Spleen (tissue), 7 donors: ENCODE results near the gene TESMIN.

Experiments
- POLR2A ChIP-seq, 3 donors: fragments of 450-650 bp; IDR thresholded peaks; one replicate each; pipeline ENCODE4 v1.5.1; 2017; ENCODE audit warnings: antibody characterized with exemption in 3 of 3, mild to moderate bottlenecking in 1 of 3
- TF ChIP-seq, protein P1 (sequence below), 11 experiments: fragments of 200-600 bp in 7 of 11; fragments of 450-650 bp in 4 of 11; sonication (generic) in 4 of 11; IDR thresholded peaks in 8 of 11; conservative IDR thresholded peaks in 3 of 11; 1 replicate in 7 of 11; 2 replicates in 4 of 11; pipeline versions ENCODE4 v1.4.0 to v1.8.0; 2016 to 2021; ENCODE audit warnings: antibody characterized with exemption in 11 of 11, inconsistent platforms in 4 of 11, mild to moderate bottlenecking in 1 of 11
- donor health status: DM: no; HTN: no; CAD: no; lungs with moderate emphysema.
- donor health status: DM: no; HTN: no; CAD: no.
- donor health status: DM: no; HTN: no; CAD: no.

DNA sequence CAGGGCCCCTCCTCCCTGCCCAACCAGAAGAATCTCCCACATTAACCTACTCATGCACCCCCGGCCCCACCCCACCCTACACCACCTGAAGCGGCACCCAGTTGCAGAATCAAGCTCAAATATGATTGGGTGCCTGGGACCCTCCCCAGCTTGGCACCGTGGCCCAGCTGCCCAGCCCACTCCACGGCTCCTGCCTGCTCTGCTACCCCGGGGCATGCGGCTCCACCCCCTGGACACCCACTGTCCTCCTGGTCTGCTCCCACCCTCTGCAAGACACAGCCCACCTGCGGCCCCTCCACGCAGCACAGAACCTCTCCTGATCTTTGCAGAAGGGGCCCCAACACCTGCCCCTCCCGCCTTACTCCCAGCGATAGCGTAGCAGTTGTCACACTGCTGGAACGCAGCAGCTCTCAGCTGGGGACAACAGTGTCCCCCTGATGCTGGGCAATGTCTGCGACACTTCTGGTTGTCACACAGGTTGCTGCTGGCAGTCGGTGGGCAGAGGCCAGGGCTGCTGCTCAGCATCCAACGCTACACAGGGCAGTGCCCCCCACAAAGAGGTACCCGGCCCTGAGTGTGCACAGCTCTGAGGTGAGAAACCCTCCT is 32.0 kb upstream of the TESMIN start:
- TF ChIP-seq, protein P1, sequence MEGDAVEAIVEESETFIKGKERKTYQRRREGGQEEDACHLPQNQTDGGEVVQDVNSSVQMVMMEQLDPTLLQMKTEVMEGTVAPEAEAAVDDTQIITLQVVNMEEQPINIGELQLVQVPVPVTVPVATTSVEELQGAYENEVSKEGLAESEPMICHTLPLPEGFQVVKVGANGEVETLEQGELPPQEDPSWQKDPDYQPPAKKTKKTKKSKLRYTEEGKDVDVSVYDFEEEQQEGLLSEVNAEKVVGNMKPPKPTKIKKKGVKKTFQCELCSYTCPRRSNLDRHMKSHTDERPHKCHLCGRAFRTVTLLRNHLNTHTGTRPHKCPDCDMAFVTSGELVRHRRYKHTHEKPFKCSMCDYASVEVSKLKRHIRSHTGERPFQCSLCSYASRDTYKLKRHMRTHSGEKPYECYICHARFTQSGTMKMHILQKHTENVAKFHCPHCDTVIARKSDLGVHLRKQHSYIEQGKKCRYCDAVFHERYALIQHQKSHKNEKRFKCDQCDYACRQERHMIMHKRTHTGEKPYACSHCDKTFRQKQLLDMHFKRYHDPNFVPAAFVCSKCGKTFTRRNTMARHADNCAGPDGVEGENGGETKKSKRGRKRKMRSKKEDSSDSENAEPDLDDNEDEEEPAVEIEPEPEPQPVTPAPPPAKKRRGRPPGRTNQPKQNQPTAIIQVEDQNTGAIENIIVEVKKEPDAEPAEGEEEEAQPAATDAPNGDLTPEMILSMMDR (IDR thresholded peaks at IDR 0.05 in 8 of 11, conservative IDR thresholded peaks at IDR 0.05 in 3 of 11): no peak
- TF ChIP-seq POLR2A (IDR thresholded peaks at IDR 0.05): no peak
